HG03196 (cell line): ENCODE results near the gene TRIM8.

Experiments
- ATAC-seq: cut with Tn5 transposase; IDR thresholded peaks from one replicate; pipeline ENCODE4 v1.9.1; 2021; ENCODE audit not compliant: unreplicated experiment

TRIM8 gene

GRCh38 chr10:102668326-102669107, 24.2 kb downstream of the TRIM8 start:
- ATAC-seq: no peak

- no peak for ATAC-seq
Measured at GRCh38 chr10:102669206-102670064, 25.2 kb downstream of the TRIM8 start.

GRCh38 chr10:102670065-102670670, 25.9 kb downstream of the TRIM8 start:
- ATAC-seq: no peak

GRCh38 chr10:102670871-102671434, 26.7 kb downstream of the TRIM8 start:
- no peak for ATAC-seq

- ATAC-seq: no peak
Measured at GRCh38 chr10:102673236-102673818, 29.0 kb downstream of the TRIM8 start.

GRCh38 chr10:102673819-102674511, 29.7 kb downstream of the TRIM8 start:
- ATAC-seq: no peak

- no peak for ATAC-seq
Measured at GRCh38 chr10:102674566-102674965, 30.3 kb downstream of the TRIM8 start.

- no peak for ATAC-seq
Measured at GRCh38 chr10:102675011-102675665, 30.9 kb downstream of the TRIM8 start.

GRCh38 chr10:102675666-102676533, 31.6 kb downstream of the TRIM8 start:
- ATAC-seq: no peak

- ATAC-seq: no peak
Measured at GRCh38 chr10:102676534-102677315, 32.4 kb downstream of the TRIM8 start.

- ATAC-seq: no peak
Measured at GRCh38 chr10:102677331-102678067, 33.2 kb downstream of the TRIM8 start.

GRCh38 chr10:102678068-102678400, 33.8 kb downstream of the TRIM8 start:
- no peak for ATAC-seq

GRCh38 chr10:102678842-102679289, 34.6 kb downstream of the TRIM8 start:
- no peak for ATAC-seq

GRCh38 chr10:102679596-102679995, 35.3 kb downstream of the TRIM8 start:
- ATAC-seq: no peak

- ATAC-seq: no peak
Measured at GRCh38 chr10:102681696-102682095, 37.4 kb downstream of the TRIM8 start.

GRCh38 chr10:102682416-102682815, 38.1 kb downstream of the TRIM8 start:
- ATAC-seq: no peak

- no peak for ATAC-seq
Measured at GRCh38 chr10:102682981-102683380, 38.7 kb downstream of the TRIM8 start.
